GM19372 (cell line): Measurements from ENCODE around the gene IGSF21.

Source experiments
- ATAC-seq: cut with Tn5 transposase; IDR thresholded peaks from one replicate; pipeline ENCODE4 v1.9.1; 2021; ENCODE audit warnings: mild to moderate bottlenecking, low read depth, moderate library complexity; ENCODE audit not compliant: unreplicated experiment

IGSF21 gene

DNA sequence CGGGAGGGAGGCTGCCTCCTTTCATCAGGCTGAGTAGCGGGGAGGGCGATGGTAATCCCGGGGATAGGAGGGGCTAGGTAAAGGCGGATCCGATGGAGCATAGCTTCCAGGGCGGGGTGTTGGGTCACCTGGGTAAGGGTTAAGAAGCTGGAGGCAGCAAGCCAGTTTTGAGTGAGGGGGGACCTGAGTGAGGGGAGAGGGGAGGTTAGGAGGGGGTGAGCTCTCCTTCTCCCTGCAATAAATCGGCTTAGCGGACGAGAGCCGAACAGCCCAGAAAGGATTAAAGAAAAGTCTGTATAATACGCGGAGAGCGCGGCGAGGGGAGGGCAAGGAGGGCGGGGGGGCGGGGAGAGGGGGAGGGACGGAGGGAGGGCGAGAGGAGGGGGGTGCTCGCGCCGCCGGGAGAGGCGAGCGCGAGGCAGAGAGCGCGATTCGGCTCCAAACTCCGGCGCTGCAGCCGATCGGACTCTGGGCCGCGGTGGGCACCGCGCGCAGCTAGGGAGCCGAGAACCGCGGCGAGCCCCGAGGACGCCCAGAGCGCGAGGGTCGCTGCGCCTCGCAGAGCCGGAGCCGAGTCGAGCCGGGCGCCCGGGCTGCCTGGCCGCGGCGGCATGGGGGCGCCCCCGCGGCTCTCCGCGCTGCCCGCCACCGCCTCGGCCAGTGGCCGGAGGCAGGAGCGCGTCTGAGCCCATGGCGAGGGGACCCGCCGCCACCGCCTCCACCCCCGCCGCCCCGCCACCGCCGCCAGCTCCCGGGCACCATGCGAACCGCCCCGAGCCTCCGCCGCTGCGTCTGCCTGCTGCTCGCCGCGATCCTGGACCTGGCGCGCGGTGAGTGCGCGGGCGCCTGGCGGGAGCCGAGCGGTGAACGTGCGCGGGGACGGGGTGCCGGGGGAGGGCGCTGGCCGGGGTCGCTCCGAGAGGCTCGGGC, at the start of gene IGSF21:
Gene IGSF21 (plus strand): TSS at position 430 of the 930 bp plus-strand sequence. CDS start 331 bp downstream, at position 761.
- no peak for ATAC-seq

DNA sequence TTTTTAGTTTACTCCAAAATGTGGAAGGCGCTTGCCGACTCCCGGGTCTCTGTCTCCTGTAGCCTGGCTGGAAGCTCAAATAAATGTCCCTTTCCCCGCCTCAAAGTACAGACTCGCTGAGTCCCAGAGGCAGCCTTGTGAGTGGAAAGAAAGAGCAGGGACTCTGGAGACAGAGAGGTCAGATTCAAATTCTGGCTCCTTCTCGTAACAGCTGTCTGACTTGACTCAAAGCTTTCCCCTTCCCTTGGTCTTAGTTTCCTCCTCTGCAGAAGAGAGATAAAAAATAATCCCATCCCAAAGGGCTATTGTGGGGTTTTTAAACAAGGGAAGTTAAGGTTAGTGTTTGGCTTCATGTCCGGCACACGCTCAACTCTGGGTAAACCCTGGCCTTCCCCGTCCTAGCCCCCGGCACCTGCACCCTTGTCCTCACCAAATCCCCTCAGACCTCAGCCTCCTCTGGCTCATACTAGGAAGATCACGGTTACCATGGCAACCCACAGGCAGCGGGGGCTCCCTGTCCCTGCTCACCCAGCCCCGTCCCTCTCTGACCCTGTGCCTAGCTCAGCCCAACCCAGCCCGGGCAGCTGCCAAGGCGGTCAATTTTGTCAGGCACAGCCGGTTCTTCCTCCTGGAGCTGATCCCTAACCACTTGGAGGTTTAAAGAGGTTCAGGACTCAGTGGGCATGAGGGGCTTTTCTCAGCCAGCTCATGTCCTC, 49.2 kb upstream of the IGSF21 start:
- no peak for ATAC-seq

DNA sequence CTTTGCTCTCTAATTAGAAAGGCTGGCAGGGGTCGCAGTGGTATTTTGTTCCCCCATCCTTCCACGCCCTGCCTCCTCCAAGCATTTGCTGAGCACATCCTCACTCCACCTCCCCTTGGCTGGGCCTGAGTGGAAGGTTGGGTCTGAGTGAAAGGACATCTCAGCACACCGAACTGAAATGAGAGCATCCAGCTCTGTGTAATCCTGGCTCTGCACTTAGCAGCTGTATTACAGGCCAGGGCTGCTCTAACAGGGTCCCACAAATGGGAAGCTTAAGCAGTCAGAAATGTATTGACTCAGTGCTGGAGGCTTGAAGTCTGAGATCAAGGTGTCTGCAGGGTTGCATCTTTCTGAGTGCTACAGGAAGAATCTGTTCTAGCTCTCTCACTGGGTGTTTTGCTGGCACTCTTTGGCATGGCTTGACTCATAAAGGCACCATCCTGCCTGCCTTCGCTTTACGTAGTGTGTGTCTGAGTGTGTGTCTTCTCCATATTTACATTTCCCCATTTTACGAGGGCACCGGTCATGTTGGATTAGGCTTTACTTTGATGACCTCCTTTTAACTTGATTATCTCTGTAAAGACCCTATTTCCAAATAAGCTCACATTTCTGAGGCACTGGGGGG, 48.5 kb upstream of the IGSF21 start:
- no peak for ATAC-seq

DNA sequence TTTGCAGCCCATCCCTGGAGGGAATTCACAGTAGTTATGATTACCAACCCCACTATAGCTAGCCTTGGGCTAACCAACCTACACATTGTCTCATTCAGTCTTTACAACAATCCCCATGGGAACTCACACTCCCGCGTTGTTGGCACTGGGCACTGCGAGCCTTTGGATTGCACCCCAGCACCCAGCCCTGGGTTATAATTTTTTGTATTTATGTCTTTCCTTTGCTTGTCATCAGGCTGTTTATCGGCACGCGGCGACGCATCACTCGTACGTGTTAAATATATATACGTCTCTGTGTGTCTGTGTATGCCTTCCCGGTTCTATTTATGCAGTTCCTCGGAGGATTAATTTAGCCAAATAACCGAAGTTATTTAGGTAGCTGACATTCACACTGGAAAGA, 47.2 kb upstream of the IGSF21 start:
- no peak for ATAC-seq

DNA sequence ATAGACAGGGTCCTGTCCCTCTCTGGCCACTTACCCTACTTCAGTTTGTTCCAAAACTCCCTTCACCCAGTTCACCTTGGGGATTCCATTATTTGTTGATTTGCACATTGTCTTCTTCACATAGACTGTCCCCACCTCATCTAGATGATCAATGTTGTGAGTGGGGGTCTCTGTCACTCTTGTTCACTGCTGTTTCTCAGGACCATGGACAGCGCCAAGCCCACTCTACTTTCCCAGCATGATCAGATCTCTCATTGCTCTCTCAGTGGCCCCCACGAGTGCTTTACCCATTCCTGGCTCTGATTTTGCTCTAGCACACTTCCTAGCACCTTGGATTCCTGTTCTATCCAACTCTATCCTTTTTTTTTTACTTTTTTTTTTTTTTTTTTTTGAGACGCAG, 45.4 kb upstream of the IGSF21 start:
- no peak for ATAC-seq

DNA sequence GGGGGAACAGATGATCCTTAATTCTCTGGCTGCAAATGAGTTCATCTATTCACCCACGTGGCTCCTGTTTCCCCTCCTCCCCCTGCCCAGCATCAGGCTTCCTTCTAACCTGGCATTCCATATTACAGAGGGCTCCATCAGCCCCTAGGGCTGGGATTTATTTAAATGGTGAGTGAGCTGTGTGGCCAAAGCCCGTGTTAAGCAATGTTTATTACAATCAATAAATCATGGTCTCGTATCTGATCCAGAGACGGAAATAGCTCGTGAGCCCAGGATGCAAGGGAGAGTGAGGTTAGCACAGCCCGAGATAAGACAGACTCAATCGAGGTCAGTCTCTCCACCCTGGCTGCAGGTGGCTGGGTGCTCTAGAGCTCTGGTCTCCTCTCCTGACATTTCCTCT, 43.1 kb upstream of the IGSF21 start:
- no peak for ATAC-seq

DNA sequence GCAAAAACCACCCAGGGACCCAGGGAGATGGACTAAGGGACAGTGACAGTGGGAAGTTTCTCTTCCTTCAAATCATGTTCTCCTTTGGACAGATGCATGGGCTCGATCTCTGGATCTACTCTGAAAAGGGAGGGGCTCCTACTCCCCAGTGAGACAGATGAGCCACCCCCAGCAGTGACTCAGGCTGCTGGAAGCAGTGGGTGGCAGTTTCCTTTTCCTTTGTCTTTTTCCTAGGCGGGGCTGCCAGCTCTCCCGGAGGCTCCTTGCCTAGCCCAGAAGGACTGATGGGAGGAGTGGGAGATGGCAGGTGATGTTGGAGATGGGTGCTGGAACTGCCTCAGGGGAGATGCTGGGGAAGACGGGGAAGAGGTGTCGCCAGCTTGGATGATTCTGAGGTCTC, 41.0 kb upstream of the IGSF21 start:
- ATAC-seq = no peak

DNA sequence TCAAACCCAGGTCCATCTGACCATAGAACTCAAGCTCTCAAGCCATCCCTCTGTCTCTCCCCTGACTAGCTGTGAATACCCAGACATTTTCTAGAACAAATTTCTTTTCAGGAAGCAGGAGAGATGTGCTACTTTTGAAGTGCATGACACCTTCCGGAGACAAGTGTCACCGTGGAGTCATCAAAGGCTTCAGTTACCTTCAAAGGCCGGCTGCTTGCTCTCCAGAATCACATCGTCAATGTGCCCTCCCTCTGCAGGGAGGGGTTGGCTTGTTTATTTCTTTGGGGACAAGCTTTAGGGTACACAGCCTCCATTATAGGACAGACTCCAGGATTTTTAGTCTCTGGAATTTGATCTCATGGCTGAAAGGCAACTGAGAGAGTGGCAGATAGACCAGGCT, 37.7 kb upstream of the IGSF21 start:
- ATAC-seq = no peak

DNA sequence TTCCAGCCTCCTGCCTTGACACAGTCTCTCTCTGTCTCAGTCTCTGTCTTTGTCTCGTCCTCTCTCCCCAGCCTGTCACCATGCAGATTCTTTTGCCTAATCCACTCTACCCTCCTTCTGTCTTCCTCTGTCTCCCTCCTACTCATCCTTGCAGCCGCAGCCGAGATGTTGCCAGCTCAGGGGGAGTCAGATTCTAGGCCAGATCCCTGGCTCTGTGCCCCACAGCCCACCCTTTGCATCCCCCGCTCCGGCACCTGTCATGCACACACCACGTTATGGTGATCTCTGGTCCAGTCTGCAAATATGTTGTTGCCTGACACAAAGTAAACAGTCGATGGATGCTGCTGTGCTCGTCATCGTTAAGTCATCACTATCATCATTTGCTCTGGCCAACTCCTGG, 35.5 kb upstream of the IGSF21 start:
- no peak for ATAC-seq

DNA sequence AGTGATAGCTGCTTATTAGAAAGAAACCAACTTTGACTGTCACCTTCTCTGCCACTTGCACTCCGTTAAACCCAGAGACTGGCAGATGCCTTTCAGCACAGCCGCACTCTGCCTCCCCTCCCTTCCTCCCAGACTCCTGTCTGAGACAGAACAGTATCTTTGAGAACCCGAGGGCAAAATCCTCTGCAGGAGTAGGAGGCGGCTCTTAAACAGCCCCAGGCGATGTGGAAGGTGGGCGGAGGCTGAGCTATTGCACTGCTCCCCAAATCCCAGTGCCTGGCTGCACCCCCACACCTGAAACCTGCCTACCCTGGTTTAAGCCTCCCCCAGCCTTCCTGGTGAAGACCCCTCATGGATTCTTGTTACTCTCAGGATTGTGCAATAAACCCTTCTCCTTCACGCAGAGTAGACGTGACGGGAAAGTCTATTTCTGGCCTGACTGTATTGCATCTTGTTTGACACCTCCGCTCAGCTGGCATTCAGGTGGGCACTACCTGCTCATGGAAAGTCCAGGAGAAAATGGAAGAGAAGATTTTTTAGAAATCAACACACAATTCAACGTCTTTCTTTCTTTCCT, 34.4 kb upstream of the IGSF21 start:
- ATAC-seq = no peak

DNA sequence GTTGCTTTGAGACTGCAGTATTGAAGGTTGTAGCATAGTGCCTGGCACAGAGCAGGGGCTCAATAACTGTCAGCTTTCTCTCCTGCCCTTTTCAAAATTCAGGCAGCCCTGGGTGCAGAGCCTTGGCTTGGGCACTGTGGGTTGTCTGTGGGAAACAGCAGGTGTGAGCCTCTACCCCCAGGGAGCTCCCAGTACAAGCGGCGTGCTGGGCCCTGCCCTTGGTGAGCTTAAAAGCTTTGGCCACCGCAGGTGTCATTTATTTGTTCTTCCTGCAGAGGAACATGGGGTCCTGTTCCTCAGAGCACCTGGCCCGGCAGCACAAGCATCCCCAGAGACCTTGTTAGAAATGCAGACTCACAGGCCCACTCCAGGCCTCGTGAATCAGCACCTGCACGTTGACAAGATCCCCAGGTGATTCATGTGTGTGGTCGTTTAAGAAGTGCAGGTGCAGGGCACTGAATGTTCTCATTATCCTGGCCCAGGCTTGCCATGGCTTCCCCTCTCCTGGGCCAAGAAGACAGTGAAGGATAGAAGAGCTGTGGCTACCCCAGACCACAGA, 29.9 kb upstream of the IGSF21 start:
- no peak for ATAC-seq

DNA sequence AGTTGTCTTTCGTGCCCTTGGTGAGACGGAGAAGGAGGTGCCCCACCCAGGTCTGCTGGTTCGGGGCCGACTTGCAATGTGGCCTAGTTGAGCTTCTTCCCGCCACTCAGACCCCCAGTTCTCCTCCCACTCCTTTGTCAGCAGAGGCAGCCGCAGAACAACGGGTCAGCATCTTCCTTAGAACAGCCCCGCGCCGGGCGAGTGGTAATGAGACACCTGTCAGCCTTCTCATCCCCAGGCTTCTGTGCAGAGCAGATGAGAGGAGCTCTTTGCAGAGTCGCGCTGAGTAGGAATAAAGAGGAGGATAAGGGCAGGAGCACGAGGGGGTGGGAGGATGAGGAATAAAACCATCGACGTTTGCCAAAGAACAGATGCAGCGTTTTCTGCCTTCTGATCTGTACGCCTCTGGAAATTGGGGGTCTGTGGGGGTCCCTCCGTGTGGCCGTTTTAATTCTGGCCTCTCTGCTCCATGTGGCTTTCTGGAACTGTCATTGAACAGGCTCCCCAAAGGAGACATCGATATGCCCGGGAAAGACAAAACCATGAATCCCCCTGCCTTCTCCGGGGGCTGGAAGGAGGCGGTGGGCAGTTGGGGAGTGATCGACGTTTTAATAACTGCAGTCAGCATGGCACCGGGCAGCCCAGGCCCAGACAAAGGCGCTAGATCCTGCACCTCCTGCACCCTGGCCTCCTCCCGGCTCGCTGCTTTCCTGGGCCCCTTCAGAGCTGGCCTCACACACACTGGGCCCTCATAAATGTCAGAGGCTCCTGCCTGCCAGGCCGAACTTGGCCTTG, 27.5 kb upstream of the IGSF21 start:
- no peak for ATAC-seq

DNA sequence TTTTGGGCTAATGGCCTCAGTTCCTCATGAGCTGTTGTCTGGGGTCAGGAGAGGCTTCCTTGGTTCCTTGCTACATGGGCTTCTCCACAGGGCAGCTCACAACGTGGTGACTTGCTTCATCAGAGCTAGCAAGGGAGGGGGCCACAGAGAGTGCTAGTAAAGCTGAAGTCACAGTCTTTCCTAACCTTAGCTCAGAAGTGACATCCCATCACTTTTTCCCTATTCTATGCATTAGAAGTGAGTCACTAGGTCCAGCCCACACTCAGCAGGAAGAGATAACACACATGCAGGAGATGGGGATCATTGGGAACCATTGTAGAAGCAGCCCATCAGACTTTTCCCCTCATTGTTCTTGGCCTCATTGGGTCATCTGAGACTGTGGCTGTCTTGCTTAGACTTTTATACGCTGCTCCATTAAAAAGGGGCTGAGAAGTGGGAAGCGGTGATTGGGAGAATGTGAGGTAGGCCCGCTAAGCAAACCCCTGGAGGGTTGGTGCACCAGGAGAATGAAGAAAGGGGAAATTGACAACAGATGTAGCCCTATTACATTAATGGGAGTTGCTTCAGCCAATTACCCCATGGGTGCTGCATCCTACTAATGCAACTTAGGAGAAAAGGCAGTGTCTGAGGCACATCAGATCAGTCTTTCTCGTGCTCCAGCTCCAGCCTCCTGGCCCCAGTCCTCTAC, 22.1 kb upstream of the IGSF21 start:
- ATAC-seq = no peak

DNA sequence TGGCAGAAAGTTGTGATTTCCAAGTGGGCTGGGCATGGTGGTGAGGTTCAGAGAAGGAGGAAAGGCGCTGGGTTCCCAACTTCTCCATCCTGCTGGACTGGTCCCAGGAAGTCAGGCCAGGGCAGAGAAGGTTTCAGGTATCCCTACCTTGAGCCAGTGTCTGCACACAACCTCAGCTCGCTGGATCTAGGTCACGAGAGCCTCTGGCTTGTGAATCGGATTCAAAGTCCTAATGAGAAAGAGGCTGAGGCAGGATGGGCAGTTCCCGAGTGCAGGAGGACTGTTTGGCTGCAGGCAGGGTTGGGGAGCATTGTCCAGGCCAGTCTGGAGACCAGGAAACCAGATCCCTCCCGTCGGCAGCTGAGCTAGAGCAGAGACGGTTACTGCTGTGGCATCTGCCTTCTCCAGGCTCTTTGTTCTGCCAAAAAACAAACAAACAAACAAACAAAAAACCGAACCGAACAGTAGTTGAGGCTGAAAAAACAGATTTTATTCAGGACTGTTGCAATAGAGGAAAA, 19.5 kb upstream of the IGSF21 start:
- ATAC-seq = no peak

DNA sequence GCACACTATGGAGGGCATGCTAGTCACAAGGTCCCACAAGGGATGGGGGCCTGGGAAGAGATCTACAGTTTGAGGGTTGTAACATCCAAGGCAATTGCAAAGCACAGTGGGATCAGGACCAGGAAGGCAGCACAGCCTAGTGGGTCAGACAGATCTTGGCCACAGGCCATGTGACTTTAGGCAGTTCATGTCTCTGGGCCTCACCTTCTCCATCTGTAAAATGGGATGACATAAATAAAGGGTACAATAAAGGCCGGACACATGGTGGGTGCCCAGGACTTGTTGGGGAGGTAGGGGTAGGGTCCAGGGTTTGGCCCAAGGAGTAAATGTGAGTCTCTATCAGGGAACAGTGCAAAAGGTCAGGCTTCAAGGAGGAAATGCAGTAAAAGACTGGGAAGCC, 18.1 kb upstream of the IGSF21 start:
- no peak for ATAC-seq

DNA sequence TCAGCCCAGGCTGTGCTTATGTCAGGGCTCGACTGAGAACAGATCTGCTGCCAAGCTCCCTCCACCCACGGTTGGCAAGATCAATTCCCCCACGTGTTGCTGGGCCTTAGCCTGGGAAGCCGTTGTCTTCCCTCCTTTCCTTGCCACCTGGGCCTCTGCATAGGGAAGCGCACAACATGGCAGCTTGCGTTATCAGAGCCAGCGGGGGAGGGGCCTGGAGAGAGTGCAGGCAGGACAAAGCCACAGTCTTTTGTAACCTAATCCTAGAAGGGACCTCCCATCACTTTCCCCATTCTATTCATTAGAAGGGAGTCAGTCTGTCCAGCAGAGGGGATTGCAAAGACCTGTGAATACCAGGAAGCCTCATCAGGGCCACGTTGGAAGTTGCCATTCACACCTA, 17.0 kb upstream of the IGSF21 start:
- ATAC-seq = no peak

DNA sequence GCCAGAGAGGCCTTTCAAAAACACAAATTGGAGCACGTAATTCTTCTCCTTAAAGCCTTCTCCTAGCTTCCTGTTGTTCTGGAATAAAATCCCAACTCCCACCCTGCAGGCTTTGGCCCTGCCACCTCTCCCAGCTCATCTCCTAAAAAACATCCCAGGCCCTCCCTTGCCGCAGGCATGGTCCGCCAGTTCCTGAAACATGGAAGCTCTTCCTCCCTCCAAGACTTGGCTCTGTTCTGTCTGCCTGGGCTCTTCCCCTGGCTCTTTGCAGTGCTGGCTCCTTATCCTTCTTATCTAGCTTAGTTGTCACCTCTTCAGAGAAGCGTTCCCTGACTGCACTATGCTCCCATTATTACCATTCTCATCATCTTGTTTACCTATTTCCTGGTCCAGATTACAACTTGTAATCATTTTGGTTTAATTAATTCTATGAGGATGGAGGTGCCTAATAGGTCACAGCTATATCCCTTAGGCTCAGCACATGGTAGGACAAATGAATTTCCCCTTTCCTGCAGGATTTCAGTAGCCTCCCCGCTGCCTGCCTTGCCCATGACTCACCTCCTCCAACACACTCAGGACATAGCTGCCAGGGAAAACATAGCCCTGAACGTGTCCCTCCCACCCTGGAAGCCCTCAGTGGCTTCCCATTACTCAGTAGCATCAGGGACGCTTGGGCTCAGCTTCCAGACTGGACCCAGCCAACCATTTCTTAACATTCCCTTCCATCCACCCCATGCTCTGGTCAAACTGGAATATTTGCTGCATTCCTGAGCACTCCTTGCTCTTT, 15.7 kb upstream of the IGSF21 start:
- ATAC-seq = no peak

DNA sequence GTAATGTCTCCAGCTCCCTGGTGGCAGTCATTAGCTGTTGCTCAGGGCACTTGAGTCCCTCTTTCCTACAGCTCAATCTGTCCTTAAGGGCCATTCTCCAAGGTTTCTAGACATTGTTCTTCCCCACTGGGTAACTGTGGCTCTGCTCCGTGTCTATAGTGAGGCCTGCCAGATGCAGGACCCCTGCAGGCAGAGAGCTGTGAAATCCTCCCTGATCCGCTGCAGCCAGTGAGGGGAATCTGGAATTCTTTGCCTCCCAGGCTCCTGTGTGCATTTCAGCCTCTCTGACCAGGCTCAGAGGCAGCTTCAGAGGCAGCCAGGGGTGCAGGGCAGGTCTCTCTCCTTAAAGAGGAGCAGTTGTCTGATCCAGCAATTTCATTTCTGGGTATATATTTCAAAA, 14.4 kb upstream of the IGSF21 start:
- ATAC-seq = no peak
